HL-60/S4 treated with retinoic acid at 250 ng/mL for 4 days and 3 days (cell line): ENCODE data around the gene NINJ2.

Source experiments
- in situ Hi-C: fragments of 300-500 bp; cut with MboI; formaldehyde crosslinking; loops from 2 replicates; pipeline ENCODE4 v1.7.0; 2022; ENCODE audit warnings: low sequenced_read_pairs

The NINJ2 gene

DNA sequence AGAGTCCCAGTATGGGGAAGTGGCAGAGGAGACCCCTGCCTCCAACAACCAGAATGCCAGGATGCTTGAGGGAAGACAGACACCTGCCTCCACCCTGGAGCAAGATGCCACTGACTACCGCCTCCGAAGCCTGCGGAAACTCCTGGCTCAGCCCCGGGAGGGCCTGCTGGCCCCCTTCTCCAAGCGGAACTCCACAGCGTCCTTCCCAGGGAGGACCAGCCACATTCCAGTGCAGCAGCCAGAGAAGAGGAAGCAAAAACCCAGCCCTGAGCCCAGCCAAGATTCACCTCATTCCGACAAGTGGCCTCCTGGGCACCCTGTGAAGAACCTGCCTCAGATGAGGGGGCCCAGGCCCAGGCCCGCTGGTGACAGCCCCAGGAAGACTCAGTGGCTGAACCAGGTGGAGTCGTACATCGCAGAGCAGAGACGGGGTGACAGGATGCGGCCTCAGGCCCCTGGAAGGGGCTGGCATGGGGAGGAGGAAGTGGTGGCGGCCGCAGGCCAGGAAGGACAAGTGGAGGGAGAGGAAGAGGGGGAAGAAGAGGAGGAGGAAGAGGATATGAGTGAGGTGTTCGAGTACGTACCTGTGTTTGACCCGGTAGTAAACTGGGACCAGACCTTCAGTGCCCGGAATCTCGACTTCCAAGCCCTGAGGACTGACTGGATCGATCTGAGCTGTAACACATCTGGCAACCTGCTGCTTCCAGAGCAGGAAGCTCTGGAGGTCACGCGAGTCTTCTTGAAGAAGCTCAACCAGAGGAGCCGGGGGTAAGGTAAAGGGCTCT, 109.8 kb downstream of the NINJ2 start:
- in situ Hi-C loops = loop anchor here (5.0 kb wide), 1 partner anchor 106 kb away; no protein-coding TSS in a partner anchor

DNA sequence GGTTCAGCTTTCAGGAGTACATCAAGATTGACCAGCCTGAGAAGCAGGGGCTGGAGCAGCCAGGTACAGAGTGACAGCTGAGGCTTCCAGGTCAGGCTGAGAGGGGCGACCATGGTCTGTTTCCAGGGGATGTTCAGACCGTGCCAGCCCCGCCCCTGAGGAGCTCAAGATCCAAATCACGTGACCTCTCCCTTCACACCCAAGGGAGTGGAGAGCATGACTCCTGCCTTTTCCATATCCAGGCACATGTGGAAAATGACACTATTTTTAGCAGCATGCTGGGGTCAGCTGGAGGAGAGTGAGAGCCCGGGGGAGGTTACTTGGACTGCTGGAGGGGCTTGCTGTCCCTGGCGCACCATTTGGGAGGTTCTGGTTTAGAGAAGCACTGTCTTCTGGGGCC, 110.8 kb downstream of the NINJ2 start:
- in situ Hi-C loops = loop anchor here (5.0 kb wide), 1 partner anchor 105 kb away; no protein-coding TSS in a partner anchor

DNA sequence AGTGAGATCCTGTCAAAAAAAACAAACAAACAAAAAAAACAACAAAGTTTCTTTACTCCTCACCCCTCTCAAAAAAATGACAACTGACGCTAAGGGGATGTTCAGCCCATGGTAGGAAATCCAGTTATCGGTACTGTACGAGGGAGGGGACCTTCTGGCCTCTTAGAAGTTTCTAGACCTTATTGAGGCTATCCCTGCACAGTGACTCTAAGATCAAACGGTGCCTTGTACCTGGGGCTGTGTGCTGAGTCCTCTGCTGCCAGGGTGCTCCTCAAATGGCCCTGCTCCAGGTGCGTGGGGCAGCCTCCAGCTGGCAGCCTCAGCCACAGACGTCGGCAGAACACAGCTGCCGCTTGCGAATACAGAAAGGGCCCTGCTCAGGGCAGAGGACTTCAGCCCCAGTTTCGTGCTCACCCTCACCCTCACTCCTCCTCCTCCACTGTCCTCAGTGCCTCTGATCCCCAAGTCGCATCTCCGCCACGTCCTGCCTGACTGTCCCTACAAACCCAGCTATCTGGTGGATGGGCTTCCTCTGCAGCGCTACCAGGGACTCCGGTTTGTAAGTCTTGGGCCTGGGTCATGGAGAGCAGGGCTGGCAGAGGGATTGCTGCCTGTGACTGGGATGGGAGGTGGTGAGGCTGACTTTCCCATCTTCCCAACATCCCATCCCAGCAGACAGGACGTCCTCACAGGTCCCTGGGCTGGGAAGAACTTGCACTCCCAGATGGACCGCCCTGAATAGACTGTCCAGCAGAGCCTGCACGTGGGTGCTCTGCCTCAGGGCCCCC, 112.6 kb downstream of the NINJ2 start:
- in situ Hi-C loops = loop anchor here (5.0 kb wide), 1 partner anchor 103 kb away; no protein-coding TSS in a partner anchor

DNA sequence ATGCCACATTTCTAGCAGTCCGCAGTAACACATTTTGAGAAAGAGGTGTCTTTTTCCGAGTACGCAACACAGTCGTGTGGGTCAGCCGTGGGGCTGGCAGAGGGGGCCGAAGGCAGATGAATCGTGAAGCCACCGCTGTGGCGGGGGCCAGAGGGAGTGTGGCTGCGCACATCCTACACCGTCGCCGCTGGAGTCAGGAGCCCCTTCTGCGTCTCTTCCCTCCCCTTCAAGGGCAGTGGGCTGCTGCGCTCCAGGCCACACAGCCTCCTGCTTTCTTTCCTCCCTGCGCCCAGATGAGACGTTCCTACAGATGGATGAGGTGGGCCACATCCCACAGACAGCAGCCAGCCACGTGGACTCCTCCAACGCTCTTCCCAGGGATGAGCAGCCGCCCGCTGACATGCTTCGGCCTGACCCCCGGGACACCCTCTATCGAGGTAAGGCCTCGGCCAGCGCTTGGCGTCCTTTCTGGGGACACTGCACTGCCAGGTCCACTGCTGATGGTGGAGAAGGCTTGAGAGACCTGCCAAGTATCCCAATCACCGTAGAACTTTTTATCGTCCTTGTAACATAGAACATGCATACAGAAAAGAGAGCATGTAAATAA, 113.7 kb downstream of the NINJ2 start:
- in situ Hi-C loops = loop anchor here (5.0 kb wide), 1 partner anchor 102 kb away; no protein-coding TSS in a partner anchor

DNA sequence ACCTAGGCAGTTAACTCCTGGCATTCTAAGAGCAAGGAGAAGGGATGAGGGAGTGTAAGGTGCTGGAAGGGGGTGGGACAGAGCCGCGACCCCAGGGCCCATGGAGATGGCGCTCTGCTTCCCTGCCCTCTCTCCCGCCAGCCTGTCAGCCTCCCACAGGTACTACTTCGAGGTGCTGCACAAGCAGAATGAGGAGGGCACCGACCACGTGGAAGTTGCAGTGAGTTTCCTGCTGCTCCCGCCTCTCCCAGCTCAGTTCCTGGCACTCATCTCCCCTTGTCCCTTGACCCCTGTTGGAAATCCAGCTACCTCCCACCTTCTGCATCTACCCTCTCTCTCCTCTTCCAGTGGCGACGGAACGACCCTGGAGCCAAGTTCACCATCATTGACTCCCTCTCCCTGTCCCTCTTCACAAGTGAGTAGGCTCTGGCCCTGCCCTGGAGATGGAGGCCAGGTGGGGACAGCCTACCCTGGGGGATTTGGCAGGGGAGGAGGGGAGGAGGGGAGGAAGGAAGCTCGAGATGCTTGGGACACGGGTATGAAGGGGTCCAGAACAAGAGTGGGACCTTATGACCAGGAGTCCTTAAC, 115.3 kb downstream of the NINJ2 start:
- in situ Hi-C loops = no loop called here

DNA sequence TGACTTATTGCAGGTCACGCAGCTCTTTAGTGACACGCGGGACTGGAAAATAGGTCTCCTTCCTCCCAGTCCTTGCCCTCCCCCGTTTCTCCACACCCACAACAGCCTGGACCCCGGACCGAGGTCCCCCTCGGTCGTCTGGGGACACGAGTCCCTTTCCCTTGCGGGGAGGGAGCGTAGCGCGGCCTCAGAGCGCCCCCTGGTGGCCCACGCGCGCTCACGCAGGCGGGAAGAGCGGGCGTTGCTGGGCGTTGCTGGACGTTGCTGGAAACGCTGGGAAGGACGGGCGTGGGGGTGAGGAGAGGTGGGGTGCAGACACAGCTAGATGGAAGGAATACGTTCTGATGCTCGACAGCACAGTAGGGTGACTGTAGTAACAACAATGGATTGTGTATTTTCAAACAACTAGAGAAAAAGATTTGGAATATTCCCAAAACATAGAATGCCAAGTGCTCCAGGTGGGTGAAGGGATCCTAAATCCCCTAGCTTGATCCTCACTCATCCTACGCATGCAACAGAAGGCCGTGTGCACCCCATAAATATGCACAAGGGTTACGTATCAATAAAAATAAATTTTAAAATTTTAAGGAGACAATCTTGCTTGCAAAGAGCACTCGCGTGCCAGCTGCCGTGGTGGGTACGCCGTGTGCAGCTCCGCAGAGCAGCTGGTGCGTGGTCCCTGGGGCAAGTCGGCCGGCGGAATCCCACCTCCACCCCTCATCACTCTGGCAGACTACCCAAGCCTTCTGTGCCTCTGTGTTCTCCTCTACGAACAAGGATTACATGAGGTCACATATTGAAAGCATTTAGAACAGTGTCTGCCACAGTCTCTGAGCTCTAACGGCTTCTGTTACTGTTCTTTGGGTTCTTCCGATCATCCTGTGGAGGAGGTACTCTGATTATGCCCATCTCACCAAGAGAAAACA, 116.1 kb downstream of the NINJ2 start:
- in situ Hi-C loops = no loop called here

DNA sequence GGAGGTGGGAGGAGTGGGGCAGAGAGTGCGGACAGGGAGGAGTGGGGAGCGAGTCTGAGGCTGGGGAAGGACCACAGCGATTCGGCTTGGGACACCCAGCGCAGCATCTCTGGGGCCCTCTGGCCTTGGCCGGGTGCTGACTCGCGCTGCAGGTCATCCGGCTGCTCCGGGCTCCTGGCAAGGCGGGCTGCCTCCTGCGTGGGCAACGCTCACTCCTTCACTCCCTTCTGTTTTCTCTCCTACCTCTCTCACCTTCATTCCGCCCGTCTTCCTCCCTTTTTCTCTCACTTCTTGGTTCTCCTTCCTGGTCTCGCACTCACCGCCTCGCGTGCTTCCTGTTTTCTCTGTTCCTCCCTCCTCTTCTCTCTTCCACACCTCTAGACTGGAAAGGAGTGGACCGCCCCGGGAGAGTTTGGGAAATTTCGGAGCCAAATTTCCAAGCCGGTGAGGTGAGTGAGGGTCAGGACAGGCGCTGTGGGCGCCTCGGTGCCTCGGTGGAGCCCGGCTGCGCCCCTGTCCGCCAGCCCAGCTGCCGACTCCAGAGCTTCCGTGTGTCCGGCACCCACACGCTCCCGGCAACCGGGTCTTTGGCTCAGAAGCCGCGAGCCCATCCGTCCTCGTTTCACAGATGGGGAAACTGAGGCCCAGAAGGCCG, 116.9 kb downstream of the NINJ2 start:
- in situ Hi-C loops = no loop called here

DNA sequence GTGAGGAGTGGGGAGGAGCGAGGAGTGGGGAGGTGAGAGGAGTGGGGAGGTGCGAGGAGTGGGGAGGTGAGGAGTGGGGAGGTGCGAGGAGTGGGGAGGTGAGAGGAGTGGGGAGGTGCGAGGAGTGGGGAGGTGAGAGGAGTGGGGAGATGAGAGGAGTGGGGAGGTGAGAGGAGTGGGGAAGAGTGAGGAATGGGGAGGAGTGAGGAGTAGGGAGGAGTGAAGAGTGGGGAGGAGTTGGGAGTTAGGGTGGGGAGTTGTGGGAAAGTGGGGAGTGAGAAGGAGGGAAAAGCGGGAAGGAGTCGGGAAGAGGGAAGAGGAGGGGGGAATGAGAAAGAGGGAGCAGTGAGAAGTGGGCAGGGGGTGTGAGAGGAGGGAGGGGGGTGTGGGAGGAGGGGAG, 117.4 kb downstream of the NINJ2 start:
- in situ Hi-C loops = no loop called here

DNA sequence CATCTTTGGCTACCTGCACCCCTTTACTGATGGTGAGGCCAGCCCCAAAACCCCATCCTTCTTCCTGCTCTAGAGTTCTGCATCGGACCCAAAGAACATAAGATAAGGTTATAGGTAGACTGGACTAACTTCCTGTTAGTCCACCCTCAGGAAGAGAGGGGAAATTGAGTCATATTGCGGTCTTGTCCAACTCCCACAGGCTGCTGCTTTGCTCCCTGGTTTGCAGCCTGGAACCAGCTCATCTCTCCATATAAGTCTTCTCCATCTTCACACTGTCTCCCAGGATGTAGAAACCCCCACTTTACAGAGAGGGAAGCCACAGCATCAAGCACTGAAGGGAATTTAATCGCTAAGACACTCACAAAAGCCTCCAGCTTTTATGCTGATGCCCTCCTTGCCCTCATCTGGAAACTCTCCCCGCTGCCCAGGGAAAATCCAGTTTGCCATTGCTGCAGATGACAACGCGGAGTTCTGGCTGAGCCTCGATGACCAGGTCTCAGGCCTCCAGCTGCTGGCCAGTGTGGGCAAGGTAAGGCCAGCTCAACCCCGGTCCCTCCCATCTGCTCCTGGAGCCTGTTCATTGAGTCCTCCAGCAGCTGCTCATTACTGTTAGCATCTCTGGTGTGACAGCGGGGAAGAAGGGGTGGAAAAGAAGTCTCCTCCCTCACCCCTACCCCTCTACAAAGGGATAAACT, 118.2 kb downstream of the NINJ2 start:
- in situ Hi-C loops = no loop called here

DNA sequence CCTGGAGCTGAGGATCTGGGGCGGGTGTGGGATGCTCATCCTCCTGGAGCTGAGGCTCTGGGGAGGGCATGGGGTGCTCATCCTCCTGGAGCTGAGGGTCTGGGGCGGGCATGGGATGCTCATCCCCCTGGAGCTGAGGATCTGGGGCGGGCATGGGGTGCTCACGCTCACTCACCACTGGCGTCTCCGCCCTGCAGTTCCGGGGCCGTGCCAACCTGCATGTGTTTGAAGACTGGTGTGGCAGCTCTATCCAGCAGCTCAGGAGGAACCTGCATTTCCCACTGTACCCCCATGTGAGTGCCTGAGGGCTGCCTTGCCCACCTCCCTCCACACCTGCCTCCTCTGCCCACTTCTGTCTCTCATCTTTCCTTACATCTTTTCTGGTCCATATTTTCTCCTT, 119.1 kb downstream of the NINJ2 start:
- in situ Hi-C loops = no loop called here

DNA sequence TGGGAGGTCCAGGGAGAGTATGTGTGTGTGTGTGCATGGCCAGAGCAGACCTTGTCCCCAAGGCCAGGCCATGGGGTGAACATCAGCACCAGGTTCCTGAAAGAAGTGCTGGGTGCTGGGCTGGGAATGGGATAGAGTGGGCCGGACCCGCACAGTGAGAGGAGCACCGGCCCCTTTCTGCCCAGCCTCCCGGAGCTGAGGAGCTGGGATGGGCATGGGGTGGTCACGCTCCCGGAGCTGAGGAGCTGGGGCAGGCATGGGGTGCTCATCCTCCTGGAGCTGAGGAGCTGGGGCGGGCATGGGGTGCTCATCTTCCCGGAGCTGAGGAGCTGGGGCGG, 120.2 kb downstream of the NINJ2 start:
- in situ Hi-C loops = no loop called here

DNA sequence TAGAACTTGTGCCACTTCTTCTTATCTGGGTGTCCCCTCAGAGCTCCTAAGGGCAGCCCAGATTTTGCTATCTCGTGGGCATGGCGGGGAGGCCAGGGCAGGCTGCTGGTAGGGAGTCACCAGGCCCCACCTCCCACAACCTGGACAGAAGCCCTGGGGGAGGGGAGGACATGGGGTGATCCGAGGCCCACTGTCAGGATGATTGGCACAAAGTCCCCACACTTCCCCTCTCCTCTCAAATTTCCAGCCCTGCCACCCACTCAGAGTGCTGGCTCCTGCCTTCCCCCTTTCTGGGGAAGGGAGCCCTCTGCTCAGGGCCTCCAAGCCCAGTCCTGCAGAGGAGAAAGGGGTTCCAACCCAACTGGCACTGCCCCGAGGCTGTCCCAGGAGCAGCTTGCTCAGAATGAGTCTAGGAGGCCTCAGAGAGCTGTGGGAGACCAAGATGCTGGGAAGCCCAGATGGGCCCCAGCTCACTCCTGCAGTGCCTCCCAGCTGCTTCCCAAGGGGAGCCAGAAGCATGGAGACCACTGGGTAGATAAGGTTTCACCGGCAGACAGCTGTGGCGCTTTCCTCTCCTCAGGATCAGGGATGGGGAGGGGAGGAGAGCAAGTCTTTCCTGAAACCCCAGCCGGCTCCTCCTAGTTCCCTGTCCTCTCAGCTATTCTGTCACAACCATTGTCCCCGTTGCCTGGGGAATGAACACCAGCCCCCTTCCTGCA, 120.7 kb downstream of the NINJ2 start:
- in situ Hi-C loops = no loop called here

DNA sequence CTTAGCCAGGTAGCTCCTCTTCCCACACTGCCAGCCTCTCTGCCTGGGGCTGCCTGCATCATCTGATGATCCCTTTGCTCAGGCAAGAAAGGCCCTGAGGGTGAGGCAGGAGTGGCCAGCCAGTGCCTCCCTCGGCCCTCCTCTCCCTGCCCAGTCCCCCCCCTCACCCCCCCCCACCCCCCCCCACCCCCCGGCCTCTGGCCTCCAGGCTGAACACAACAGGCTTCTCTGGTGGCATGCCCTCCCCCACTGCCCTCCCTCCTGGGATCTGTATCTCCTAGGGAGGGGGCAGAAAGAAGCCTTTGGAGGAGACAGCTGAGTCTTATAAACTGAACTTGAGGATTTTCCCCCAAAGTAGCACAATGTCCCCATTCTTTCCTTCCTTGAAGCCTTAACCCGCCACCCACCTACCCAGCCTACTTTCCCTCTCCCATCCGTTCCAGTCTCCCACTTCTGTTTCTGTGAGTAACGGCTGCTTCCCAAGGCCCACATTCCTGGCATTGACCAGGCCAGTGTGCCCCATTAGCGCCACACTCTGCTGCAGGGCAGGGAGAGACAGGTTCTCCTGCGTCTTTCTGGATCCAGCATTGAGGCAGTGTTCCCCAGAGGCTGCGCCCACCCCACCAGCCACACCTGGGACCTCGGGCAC, 121.4 kb downstream of the NINJ2 start:
- in situ Hi-C loops = no loop called here

DNA sequence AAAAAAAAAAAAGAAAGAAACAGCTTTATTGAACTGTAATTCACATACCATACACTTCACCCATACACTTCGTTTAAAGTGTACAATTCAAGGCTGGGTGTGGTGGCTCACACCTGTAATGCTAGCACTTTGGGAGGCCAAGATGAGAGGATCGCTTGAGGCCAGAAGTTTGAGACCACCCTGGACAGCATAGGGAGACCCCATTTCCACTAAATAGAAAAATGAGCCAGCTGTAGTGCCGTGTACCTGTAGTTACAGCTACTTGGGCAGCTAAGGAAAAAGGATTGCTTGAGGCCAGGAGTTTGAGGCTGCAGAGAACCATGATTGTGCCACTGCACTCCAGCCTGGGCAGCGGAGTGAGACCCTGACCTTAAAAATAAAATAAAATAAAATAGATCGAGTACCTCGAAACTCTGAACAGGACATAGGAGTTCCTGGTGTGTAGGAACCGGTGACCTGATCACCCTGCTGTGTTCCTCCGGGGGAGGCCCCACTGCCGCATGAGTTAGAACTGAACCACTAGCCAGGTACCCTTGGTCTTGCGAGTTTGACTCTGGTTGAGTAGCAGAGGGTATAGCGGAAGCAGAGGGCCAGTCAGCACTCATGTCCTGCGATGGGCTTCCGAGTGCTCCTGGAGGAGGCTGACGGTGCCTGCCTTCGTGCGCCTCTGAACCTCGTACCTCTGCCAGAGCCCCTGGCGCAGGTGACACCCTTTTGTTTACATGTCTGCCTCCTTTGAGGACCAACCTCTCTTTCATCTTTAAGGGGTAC, 123.5 kb downstream of the NINJ2 start:
- in situ Hi-C loops = loop anchor here (10.0 kb wide), 1 partner anchor 85 kb away; the partner anchor contains the start of gene B4GALNT3

DNA sequence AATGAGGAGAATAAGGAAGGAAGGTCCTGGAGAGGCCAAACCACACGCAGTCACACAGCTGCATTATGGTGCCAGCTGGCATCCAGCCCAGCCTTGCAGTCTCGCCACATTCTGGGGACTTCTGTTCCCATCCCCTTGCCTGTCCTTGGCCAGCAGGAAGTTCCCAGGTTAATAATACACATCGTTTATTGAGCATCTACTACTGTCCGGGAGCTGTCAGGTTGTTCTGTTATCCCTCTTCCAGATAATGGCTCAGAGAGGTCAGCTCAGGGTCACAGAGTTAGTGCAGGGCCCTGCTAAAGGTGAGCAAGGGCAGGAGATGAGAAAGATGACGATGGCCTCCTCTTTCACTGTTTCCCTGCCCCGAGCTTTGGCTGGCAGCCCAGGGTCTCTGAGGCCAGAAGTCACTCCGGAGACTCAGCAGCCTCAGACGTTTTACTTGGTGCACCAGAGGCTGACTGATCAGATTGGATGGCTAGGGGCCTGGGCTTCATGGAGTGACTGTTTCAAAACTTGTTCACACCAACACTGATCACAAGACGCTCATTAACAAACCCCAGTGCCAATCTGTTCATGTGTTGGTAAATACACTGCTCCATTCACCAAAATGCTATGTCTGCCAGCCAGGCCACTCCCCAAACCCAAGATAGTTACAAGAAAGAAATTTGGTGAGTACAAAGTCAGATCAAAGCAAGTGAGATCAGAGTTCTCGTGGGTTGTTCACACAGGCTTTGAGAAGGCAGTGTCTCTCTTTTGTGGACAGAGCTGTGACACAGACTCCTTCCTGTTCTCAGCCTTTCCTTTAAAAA, 124.3 kb downstream of the NINJ2 start:
- in situ Hi-C loops = loop anchor here (10.0 kb wide), 1 partner anchor 84 kb away; the partner anchor contains the start of gene B4GALNT3

DNA sequence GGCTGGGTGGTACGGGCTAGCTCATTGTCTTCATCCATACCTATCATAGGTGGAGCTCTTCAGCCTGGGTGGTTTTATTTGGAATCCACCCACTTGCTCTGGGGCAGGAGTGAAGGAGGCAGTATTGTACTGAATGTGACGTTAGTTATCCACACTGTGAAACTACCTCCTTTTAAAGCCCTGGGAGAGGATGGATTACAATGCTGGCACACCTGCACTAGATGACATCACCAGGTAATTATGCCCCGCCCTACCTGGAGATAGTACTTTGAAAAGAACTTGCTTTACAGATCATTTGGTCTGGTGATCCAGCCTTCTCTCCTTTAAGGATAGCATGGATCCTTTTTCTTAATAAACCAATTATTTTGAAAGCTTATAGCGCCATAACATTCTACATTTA, 125.5 kb downstream of the NINJ2 start:
- in situ Hi-C loops = loop anchor here (10.0 kb wide), 1 partner anchor 83 kb away; the partner anchor contains the start of gene B4GALNT3
